ENCODE data around the gene PDGFD.

Gene PDGFD

GRCh38 chr11:103920449-103920848 is 243.5 kb downstream of the PDGFD start:
- H3K9me3 ChIP-seq (ENCODE audit: control insufficient read depth, insufficient read depth, low read length): no peaks in the 10 kb centered on the region
- no peak overlapping the region for H3K4me3 ChIP-seq (ENCODE audit: low read depth, low read length)
- H3K27ac ChIP-seq (ENCODE audit: low read depth, low read length): no peak overlapping the region
- no peaks in the 10 kb centered on the region for H3K36me3 ChIP-seq (ENCODE audit: control insufficient read depth, insufficient read depth, low read length)
- no peaks in the 10 kb centered on the region for H3K27me3 ChIP-seq (ENCODE audit: control insufficient read depth, insufficient read depth, low read length)
- H3K9ac ChIP-seq (ENCODE audit: low read depth, low read length): no peak overlapping the region
- 0 out of 2 replicates have a peak, but pooled peaks cover 4% of the 10 kb centered on the region for H3K4me1 ChIP-seq (ENCODE audit: control insufficient read depth, insufficient read depth, low read length)

GRCh38 chr11:103910721-103911120 is 253.2 kb downstream of the PDGFD start:
- Histone ChIP-seq H3K27ac (ENCODE audit: low read depth, low read length) (no peak overlapping the region), H3K4me3 (ENCODE audit: low read depth, low read length) (no peak overlapping the region), H3K27me3 (ENCODE audit: control insufficient read depth, insufficient read depth, low read length) (no peaks in the 10 kb centered on the region), H3K4me1 (ENCODE audit: control insufficient read depth, insufficient read depth, low read length) (no peaks in the 10 kb centered on the region), H3K9ac (ENCODE audit: low read depth, low read length) (no peak overlapping the region), H3K9me3 (ENCODE audit: control insufficient read depth, insufficient read depth, low read length) (no peaks in the 10 kb centered on the region), H3K36me3 (ENCODE audit: control insufficient read depth, insufficient read depth, low read length) (no peaks in the 10 kb centered on the region)

GRCh38 chr11:103907548-103908455 is 256.1 kb downstream of the PDGFD start:
- Histone ChIP-seq H3K9ac (ENCODE audit: low read depth, low read length) (no peak overlapping the region), H3K27ac (ENCODE audit: low read depth, low read length) (no peak overlapping the region)

GRCh38 chr11:103907136-103907535 is 256.8 kb downstream of the PDGFD start:
- no peaks in the 10 kb centered on the region for H3K4me1 ChIP-seq (ENCODE audit: control insufficient read depth, insufficient read depth, low read length)
- H3K9ac ChIP-seq (ENCODE audit: low read depth, low read length): no peak overlapping the region
- H3K27me3 ChIP-seq (ENCODE audit: control insufficient read depth, insufficient read depth, low read length): no peaks in the 10 kb centered on the region
- no peaks in the 10 kb centered on the region for H3K36me3 ChIP-seq (ENCODE audit: control insufficient read depth, insufficient read depth, low read length)
- no peak overlapping the region for H3K4me3 ChIP-seq (ENCODE audit: low read depth, low read length)
- H3K9me3 ChIP-seq (ENCODE audit: control insufficient read depth, insufficient read depth, low read length): no peaks in the 10 kb centered on the region
- no peak overlapping the region for H3K27ac ChIP-seq (ENCODE audit: low read depth, low read length)

More at GRCh38 chr11:103907548-103908455, 256.1 kb downstream of the PDGFD start:
- Histone ChIP-seq H3K27me3 (ENCODE audit: control insufficient read depth, insufficient read depth, low read length) (no peaks in the 10 kb centered on the region), H3K9me3 (ENCODE audit: control insufficient read depth, insufficient read depth, low read length) (no peaks in the 10 kb centered on the region), H3K4me1 (ENCODE audit: control insufficient read depth, insufficient read depth, low read length) (no peaks in the 10 kb centered on the region), H3K4me3 (ENCODE audit: low read depth, low read length) (no peak overlapping the region), H3K36me3 (ENCODE audit: control insufficient read depth, insufficient read depth, low read length) (no peaks in the 10 kb centered on the region)

GRCh38 chr11:103906291-103906867 is 257.6 kb downstream of the PDGFD start:
- Histone ChIP-seq H3K4me3 (ENCODE audit: low read depth, low read length) (no peak overlapping the region), H3K36me3 (ENCODE audit: control insufficient read depth, insufficient read depth, low read length) (no peaks in the 10 kb centered on the region), H3K4me1 (ENCODE audit: control insufficient read depth, insufficient read depth, low read length) (no peaks in the 10 kb centered on the region), H3K9me3 (ENCODE audit: control insufficient read depth, insufficient read depth, low read length) (no peaks in the 10 kb centered on the region), H3K27me3 (ENCODE audit: control insufficient read depth, insufficient read depth, low read length) (no peaks in the 10 kb centered on the region), H3K27ac (ENCODE audit: low read depth, low read length) (no peak overlapping the region), H3K9ac (ENCODE audit: low read depth, low read length) (no peak overlapping the region)

- H3K27ac ChIP-seq (ENCODE audit: low read depth, low read length): no peak overlapping the region
- H3K4me1 ChIP-seq (ENCODE audit: control insufficient read depth, insufficient read depth, low read length): no peaks in the 10 kb centered on the region
- no peak overlapping the region for H3K9ac ChIP-seq (ENCODE audit: low read depth, low read length)
- H3K4me3 ChIP-seq (ENCODE audit: low read depth, low read length): no peak overlapping the region
- no peaks in the 10 kb centered on the region for H3K36me3 ChIP-seq (ENCODE audit: control insufficient read depth, insufficient read depth, low read length)
- H3K27me3 ChIP-seq (ENCODE audit: control insufficient read depth, insufficient read depth, low read length): no peaks in the 10 kb centered on the region
- H3K9me3 ChIP-seq (ENCODE audit: control insufficient read depth, insufficient read depth, low read length): no peaks in the 10 kb centered on the region
Measured at GRCh38 chr11:103904324-103904667, 259.7 kb downstream of the PDGFD start.

- Histone ChIP-seq H3K9ac (ENCODE audit: low read depth, low read length) (no peak overlapping the region), H3K4me1 (ENCODE audit: control insufficient read depth, insufficient read depth, low read length) (no peaks in the 10 kb centered on the region), H3K4me3 (ENCODE audit: low read depth, low read length) (no peak overlapping the region), H3K27ac (ENCODE audit: low read depth, low read length) (no peak overlapping the region), H3K36me3 (ENCODE audit: control insufficient read depth, insufficient read depth, low read length) (no peaks in the 10 kb centered on the region), H3K9me3 (ENCODE audit: control insufficient read depth, insufficient read depth, low read length) (no peaks in the 10 kb centered on the region), H3K27me3 (ENCODE audit: control insufficient read depth, insufficient read depth, low read length) (no peaks in the 10 kb centered on the region)
Measured at GRCh38 chr11:103903621-103904323, 260.2 kb downstream of the PDGFD start.

- Histone ChIP-seq H3K9ac (ENCODE audit: low read depth, low read length) (no peak overlapping the region), H3K27ac (ENCODE audit: low read depth, low read length) (no peak overlapping the region), H3K4me1 (ENCODE audit: control insufficient read depth, insufficient read depth, low read length) (no peaks in the 10 kb centered on the region), H3K36me3 (ENCODE audit: control insufficient read depth, insufficient read depth, low read length) (no peaks in the 10 kb centered on the region), H3K4me3 (ENCODE audit: low read depth, low read length) (no peak overlapping the region), H3K9me3 (ENCODE audit: control insufficient read depth, insufficient read depth, low read length) (no peaks in the 10 kb centered on the region), H3K27me3 (ENCODE audit: control insufficient read depth, insufficient read depth, low read length) (no peaks in the 10 kb centered on the region)
Measured at GRCh38 chr11:103902994-103903393, 261.0 kb downstream of the PDGFD start.

GRCh38 chr11:103901656-103902055 is 262.3 kb downstream of the PDGFD start:
- no peak overlapping the region for H3K9ac ChIP-seq (ENCODE audit: low read depth, low read length)
- H3K4me1 ChIP-seq (ENCODE audit: control insufficient read depth, insufficient read depth, low read length): no peaks in the 10 kb centered on the region
- H3K9me3 ChIP-seq (ENCODE audit: control insufficient read depth, insufficient read depth, low read length): no peaks in the 10 kb centered on the region
- no peak overlapping the region for H3K4me3 ChIP-seq (ENCODE audit: low read depth, low read length)
- no peak overlapping the region for H3K27ac ChIP-seq (ENCODE audit: low read depth, low read length)
- H3K36me3 ChIP-seq (ENCODE audit: control insufficient read depth, insufficient read depth, low read length): no peaks in the 10 kb centered on the region
- H3K27me3 ChIP-seq (ENCODE audit: control insufficient read depth, insufficient read depth, low read length): no peaks in the 10 kb centered on the region

GRCh38 chr11:103898577-103899336 is 265.2 kb downstream of the PDGFD start:
- no peaks in the 10 kb centered on the region for H3K9me3 ChIP-seq (ENCODE audit: control insufficient read depth, insufficient read depth, low read length)
- no peaks in the 10 kb centered on the region for H3K4me1 ChIP-seq (ENCODE audit: control insufficient read depth, insufficient read depth, low read length)
- no peak overlapping the region for H3K9ac ChIP-seq (ENCODE audit: low read depth, low read length)
- H3K27me3 ChIP-seq (ENCODE audit: control insufficient read depth, insufficient read depth, low read length): no peaks in the 10 kb centered on the region
- H3K27ac ChIP-seq (ENCODE audit: low read depth, low read length): no peak overlapping the region
- H3K4me3 ChIP-seq (ENCODE audit: low read depth, low read length): no peak overlapping the region
- H3K36me3 ChIP-seq (ENCODE audit: control insufficient read depth, insufficient read depth, low read length): no peaks in the 10 kb centered on the region
